Hematopoietic multipotent progenitor cell treated with erythropoietin and hydrocortisone succinate and interleukin-3 and kit ligand, for 4 days (in vitro differentiated cells): ENCODE results near the gene SNF8.
A peak's percentile ranks its signal among the peaks of the same experiment; 100 is the strongest.
"Not testable (repeated sequence)": the region's sequence is repeated elsewhere in the genome, so short reads cannot be mapped to it uniquely, and the experiment has no call there.

Experiments
- DNase-seq: peaks from one replicate; pipeline ENCODE4 v3.0.0-alpha.2; 2015

Gene SNF8, protein sequence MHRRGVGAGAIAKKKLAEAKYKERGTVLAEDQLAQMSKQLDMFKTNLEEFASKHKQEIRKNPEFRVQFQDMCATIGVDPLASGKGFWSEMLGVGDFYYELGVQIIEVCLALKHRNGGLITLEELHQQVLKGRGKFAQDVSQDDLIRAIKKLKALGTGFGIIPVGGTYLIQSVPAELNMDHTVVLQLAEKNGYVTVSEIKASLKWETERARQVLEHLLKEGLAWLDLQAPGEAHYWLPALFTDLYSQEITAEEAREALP

DNA sequence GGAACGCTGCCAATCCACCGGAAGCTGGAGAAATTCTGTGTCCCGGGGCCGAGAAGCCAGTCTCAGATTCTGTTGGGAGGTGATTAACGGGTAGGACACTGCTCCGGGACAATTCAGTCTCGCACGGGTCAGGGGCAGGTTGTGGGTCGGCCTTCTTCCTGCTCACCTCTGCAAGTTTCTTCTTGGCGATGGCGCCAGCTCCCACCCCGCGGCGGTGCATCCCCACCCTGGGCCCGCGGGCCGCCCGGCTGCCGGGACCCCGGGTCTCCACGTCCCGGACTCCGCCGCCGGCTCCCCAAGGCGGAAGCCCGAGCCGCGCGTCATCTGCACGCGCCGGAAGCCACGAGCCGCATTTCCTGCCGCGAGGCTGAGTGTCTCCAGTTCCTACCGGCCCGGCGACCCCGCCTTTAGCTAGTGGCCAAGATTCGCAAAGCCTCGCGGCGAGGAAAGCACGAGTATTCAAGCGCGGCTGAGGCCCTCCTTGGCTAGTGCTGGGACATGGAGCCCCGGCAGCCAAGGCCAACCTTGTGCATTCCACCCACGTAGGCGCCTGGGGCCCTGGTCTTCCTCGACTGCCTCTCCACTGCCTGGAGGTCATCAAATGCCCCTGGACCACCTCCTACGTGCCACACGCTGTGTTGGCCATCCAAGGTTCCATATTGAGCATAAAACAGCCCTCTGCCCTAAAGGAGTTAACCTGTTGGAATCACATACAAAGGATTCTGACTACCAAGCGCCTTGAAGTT, at the start of gene SNF8:
Gene SNF8 (minus strand): TSS at position 328 of the 746 bp plus-strand sequence. CDS start 108 bp downstream, at position 220.
- peak; percentile 96 for DNase-seq

DNA sequence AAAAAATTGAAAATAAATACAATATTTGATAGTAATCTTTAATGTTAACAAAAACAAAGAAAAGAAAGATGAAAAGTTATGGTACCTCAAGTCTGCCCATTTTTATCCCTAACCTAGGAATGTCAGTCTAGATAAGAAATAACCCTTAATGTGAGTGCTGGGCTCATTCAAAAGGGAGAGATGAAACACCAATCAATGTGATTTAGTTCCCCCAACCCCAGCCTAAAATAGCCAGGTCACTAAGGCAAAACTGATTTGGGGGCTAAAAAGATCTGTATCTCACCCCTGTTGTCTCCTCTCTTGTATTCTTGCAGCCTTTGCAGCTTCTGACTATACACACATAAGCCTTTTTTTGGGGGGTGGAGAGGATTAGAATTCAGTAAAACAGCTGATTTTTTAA, 49.3 kb upstream of the SNF8 start:
- DNase-seq, result no peak

DNA sequence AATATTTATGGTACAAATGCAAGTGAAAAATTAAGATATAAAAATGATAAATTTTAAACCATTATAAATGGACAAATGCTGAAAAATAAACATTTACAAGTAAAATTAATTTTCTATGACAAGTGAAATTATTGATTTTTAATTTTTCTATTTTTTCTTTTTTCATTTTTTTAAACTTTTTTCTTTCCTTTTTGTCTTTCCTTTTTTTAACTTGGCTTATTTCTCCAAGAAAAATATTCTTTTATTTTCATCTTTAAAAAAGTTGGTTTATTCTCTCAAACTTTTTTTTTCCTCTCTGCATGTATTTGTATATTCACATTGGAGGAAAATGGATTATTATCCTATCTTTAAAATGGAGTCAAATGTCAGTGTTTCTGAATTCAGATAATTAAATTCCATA, 48.7 kb upstream of the SNF8 start:
- no peak for DNase-seq

DNA sequence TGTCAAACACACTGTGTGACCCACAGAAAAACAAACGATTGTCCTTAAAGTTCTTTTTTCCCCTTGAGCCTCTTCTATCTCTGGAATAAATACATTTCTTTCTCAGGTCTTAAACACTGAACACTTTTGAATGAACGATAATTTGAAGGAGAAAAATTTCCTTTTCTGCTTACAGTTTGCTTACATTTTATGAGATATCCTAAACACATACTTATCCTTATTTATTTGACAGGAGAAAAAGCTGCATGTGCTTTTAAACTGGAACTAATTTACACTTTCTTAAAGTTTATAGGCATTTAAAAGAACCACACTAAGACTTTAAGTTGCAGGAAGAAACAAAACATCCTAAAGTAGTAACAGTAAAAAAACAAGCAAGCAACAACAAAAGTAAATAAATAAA, 47.8 kb upstream of the SNF8 start:
- no peak for DNase-seq

DNA sequence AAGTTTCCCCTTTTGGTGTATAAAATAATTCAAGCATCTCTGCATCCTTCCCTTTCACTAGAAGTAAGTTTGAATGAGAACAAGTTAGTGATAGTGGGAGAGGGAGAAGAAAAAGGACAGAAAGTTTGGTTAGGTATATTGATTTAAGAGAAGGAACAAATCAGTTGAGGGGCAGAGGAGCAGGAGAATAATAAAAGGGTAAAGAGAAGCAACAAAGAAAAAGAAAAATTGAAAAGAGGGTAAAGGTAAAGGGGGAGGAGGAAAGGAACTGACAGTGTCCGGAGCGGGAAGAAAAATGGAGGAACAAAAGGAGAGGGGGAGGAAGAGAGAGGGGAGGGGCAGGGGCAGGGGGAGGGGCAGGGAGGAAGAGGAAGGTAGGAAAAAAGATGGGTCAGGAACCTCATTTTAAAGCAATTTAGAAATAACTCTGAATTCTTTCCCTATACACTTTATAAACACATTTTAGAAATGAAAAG, 46.3 kb upstream of the SNF8 start:
- no peak for DNase-seq

DNA sequence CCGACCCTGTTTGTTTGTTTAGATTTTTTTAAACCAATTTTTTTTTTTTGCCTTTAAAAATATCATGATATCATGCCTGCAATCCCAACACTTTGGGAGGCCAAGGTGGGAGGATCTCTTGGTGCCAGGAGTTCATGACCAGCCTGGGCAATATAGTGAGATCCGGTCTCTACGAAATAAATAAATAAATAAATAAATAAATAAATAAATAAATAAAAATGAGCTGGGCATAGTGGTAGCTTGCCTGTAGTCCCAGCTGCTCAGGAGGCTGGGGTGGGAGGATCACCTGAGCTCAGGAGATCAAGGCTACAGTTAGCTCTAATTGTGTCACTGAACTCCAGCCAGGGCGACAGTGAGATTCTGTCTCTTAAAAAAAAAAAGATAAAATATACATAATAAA, 44.5 kb upstream of the SNF8 start:
- DNase-seq, result no peak

DNA sequence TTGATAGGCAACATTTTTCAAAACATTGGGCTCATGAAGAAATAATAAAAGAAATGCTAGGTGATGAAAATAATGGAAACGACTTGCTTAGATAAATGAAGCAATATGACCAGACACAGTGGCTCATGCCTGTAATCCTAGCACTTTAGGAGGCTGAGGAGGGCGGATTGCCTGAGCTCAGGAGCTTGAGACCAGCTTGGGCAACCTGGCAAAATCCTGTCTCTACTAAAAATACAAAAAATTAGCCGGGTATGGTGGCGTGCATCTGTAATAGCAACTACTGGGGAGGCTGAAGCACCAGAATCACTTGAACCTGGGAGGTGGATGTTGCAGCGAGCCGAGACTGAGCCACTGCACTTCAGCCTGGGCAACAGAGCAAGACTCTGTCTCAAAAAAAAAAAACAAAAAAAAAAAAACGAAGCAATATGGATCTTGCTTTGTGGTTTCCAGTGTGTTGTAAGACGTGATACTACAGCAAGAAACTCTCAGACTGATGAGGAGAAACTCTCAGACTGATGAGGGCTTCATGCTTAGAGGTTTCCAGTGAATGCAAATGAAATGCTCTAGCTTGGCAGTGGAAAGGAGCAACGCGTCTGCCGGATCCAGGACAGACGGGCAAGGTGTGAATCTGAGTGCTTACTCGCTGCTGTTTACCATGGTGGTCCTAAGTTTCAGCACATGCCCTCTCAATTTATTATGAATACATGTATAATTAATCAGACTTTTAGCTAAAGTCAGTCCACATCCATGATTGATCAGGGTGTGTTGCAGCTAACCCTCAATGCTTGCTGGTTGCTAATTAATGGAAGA, 41.0 kb upstream of the SNF8 start:
- DNase-seq, result no peak

DNA sequence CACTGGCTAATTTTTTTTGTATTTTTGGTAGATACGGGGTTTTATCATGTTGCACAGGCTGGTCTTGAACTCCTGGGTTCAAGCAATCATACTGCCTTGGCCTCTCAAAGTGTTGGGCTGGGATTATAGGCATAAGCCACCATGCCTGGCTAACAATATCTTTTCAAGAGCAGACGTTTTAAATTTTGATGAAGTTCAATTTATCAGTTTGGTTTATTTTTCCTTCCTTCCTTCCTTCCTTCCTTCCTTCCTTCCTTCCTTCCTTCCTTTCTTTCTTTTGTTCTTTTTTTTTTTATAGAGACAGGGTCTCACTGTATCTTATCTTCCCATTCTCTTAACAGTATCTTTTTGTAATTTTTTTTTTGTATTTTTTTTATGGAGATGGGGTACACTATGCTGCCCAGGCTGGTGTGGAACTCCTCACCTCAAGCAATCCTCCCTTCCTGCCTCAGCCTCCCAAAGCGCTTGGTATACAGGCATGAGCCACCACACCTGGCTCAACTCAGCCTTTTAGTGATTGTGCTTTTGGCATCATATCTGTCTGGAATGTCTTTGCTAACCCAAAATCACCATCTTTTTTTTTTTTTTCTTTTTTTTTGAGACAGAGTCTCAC, 37.4 kb upstream of the SNF8 start:
- no peak for DNase-seq

DNA sequence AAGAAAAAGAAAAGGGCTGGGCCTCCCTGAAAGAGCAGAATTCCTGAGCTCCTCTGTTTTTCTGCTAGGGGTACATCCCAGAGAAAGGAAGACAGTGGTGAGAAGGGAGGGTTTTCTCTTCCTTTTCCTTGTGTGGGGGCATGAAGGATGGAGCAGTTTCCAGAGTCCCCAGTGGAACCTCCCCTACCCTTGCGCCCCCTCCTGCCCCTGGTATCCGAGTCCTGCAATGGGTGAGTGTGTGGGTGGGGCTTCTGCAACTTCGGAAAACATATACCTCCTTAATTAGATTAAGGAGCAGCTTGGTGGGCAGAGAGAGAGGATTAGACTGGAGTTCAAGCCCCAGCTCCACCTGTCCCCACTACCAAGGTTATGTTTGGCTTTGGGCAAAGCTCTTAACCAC, 29.2 kb upstream of the SNF8 start:
- no peak for DNase-seq

DNA sequence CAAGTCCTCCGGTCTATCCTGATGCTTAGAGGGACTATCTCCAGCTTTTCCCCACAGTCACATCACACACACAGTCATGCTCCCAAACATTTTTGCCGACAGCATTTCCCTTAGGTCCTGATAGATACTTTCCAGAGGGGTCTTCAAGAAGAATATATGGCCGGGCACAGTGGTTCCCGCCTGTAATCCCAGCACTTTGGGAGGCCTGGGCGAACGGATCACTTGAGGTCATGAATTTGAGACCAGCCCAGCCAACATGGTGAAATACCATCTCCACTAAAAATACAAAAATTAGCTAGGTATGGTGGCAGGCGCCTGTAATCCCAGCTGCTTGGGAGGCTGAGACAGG, 28.1 kb upstream of the SNF8 start:
- DNase-seq, result no peak

DNA sequence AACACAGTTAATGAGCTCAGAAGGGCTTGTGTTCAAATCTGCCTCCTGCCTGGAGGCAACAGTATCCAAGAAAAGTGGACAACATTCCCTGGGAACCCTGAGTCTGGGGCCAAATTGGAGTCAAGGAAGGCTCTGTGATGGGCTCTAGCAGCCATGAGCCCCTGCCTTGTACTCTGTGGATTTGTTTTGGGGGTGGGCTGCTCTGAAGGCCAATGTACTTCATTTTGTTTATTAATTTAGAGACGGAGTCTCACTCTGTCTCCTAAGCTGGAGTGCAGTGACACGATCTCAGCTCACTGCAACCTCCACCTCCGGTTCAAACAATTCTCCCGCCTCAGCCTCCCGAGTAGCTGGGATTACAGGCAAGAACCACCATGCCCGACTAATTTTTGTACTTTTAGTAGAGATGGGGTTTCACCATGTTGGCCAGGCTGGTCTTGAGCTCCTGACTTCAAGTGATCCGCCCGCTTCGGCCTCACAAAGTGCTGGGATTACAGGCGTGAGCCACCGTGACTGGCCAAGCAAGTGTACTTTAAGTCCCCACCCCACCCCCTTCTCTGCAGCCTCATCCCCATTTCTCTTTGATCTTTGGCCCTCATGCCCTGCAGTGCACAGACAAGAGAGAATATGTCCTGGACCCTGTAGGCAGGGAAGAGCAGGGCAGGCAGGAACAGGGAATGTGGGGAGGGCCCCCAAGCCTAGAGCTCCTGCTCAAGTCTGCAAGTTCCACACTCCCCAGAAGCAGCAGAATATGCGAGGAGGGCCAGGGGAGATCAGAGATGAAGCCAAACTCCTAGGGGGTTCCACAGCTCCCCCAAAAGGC, 26.4 kb upstream of the SNF8 start:
- DNase-seq, result no peak

DNA sequence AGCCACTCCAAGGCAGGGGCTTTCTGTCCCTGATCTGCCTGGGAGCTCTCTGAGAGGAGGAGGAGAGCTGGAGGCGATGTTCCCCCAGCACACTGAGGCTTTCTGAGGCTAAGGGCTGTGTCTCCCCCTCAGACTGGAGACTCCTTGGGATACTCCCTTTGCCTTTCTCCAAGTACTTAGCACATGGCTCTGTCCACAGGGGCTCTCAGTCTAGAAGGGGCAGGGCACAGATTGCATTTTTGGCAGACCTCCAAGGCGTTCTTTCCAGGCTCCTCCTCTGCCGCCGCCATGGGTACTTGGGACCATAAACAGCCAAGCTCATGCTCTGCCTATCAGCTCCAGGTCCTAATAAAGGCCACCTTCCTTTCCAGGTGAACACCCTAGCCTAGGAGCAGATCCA, 25.6 kb upstream of the SNF8 start:
- no peak for DNase-seq

DNA sequence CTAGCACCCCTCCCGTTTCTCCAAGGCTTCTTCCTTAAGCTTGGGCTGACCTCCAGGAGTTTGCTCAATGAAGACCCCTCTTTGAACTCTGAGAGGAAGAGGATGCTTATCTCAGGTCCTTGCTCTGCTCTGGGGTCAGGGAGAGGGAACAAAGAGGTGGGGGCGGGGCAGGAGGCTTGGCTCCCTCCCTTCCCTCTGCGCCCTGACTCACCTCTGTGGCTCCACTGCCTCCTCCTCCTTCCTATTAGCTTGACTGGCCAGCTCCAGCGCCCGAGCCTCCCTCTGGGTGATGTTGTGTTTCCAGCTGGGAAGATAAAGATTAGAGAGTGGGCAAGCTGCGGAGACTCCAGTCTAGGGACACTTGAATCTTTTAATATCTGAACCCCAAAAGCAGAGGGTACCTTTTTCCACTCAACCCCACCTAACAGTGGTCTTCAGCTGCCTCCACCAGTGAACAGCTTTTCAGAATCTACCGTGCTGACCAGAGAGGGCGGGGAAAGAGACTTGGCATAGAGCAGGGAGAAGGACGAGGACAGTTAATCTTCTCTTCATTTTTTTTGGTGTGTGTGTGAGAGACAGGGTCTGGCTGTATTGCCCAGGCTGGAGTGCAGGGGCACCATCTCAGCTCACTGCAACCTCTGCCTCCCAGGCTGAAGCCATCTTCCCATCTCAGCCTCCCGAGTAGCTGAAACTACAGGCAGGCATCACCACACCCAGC, 17.0 kb upstream of the SNF8 start:
- DNase-seq, result no peak

DNA sequence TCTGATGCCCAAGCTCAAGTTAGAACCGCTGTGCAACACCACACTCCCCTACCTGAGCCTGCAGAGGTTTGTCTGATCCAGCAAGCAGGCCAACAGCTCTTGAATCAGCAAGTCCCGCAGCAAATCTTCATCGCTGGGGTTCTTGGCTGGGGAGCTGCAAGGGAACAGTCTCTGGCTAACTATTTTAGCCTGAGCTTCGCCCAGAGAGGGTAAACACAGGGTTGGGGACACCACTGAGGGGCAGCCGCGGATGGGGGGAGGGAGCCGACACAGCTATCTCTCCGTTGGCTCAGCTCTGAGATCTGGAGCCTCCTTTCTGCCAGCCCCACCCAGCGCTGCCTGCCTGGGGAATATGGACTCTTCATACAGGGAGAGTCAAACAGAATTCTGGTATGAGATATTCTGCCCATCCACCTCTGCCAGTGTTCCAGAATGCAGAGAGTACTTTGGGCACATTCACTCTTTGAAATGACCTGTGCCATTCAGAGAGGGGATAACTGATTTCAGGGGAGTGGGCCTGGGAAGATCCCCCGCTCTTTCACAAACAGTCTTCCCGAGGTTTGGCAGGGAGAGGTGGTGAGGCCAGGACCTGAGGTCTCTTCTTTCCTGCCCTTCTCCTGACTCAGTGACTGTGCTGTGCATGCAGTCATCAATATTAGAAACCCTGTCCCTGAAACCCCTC, 16.3 kb upstream of the SNF8 start:
- no peak for DNase-seq

DNA sequence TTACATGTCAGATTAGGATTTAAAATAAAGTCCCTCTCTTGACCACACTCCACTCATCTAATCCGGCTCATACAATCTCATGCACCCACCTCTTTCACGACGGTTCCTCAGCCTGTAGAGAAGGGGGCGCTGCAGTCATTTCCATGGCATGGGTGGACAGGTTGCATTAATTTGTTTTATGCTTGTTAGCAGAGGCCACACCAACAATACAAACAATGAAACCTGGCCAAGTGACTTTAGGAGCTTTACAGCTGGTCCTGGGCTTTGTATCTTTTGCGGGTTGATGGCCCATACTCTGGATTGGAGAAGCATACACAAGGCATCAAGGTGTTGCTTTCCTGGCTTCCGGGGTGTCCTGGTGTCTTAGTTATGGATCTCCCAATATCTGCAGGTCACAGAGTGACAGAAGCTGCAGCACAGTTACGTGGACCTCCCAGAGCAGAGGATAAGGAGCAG, 9.7 kb upstream of the SNF8 start:
- DNase-seq, result peak; percentile 39

DNA sequence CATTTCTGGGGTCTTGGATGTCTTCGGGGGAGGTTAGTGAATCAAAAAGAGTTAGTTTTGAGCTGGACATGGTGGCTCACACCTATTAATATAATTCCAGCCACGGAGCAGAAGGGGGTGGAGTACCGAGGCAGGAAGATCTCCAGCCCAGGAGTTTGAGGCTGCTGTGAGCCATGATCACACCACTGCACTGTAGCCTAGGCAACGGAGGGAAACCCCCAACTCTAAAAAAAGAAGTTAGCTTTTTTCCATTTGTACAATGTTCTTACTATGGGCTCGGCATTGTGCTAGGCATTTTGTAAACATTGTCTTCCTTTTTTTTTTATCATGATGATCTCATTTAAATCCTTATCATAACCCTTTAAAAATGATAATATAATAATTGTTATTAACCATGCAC, 8.3 kb upstream of the SNF8 start:
- no peak for DNase-seq

DNA sequence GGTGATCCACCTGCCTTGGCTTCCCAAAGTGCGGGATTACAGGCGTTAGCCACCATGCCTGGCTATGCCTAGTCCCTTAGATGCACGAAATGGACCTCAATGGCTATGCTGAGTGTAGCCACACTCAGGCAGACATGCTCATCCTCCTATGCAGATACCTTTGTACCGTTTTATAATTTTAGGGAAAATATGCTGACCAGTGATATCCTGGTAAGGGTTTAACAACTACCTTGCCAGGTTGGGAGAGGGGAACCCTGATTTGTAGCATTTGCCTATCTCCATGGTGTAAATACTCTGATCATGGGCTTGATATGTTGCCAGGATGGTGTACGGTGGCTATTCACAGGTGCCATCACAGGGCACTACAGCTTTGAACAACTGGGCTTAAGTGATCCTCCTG, 6.9 kb upstream of the SNF8 start:
- DNase-seq, result no peak

DNA sequence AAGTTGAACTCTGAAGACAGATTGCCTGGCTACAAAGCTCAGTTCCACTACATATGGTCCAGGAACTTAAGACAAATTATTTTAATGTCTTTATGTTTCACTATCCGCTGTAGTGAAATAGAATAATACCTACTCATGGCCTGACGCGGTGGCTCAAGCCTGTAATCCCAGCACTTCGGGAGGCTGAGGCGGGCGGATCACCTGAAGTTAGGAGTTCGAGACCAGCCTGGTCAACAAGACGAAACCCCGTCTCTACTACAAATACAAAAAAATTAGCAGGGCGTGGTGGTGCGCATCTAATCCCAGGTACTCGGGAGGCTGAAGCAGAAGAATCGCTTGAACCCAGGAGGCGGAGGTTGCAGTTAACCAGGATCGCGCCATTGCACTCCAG, 614 bp upstream of the SNF8 start:
- not testable (repeated sequence) for DNase-seq

DNA sequence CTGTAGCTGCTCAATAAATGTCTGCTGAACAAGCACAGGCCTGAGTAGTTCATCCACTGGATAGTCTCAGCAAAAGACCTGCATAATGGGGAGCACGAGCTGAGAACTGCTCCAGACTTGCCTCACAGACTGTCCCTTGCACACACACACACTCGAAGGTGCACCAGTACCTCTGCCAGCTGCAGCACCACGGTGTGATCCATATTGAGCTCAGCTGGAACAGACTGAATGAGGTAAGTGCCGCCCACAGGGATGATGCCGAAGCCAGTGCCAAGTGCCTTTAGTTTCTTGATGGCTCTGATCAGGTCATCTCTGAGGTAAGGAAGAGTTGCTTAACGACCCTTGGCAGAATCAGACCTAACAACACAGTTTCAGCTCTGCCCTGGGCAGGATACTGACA, 11.6 kb downstream of the SNF8 start:
- no peak for DNase-seq

DNA sequence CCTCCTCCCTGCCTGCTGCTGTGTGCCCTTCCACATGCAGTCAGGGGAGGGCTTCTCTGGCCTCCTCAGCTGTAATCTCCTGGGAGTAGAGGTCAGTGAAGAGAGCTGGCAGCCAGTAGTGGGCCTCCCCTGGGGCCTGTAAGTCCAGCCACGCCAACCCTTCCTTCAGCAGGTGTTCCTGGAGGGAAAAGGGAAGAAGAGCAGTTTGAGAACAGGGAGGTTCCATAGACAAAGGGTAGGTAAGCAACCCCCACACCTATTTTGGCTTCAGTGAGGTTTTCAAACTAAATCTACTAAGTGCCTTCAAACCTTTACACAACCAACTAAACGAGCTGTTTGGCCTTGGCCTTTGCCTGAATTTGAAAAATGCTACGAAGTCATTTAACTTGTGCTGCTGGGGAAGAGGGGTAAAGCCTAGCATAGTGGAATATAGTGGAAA, 14.2 kb downstream of the SNF8 start:
- no peak for DNase-seq

DNA sequence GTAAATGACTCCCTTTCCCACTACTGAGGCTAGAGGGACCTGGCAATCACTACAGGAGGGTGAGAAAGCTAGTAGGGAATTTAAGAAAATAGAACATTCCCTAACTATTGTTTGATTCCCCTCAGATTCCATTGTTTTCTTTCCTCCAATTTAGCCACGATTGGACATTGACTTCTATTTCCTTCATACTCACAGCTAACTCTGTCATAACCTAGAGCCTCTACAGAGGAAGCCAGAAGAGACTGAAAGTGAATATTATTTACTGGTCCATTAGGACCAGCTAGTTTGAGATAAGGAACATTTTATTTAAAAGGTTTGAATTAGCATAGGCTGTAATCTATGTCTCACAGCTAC, 14.9 kb downstream of the SNF8 start:
- DNase-seq, result no peak
